ENCODE data around the gene RPS21.

RPS21 gene

DNA sequence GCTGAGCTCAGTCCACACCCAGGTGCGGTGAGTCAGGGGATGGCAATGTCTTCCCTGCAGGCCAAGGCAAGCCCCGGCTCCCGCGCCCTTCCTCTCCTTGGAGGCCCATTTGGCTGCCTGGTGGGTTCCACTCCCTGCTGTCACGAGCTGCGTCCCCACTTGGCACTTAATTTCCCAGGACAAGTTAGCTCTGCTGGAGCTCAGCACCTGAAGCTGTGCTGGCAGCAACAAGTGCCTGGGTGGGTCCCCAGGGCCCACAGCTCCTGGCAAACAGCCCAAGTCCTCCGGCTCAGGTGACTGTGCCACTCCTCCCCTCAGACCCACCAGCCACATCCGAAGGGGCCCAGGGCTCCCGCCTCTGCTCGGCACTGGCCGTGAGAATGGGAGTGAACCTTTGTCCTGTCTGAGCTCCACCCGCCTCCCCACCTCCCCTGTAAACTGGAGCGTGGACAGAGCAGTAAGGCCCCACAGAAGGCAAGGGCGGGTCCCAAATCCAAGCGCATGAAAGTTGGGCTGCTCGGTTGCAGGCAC lies 36.7 kb upstream of the RPS21 start:
- ATAC-seq: no peak
- TF ChIP-seq CSDC2 (CRISPR knock-in tag; IDR thresholded peaks at IDR 0.05) (no peak), ESRRG (CRISPR knock-in tag; IDR thresholded peaks at IDR 0.05) (no peak), OSR1 (CRISPR knock-in tag; IDR thresholded peaks at IDR 0.05) (no peak), ZNF565 (CRISPR knock-in tag; conservative IDR thresholded peaks at IDR 0.05; ENCODE audit: low read depth) (no peak), ZNF8 (CRISPR knock-in tag; IDR thresholded peaks at IDR 0.05) (no peak), TSHZ2 (CRISPR knock-in tag; IDR thresholded peaks at IDR 0.05) (no peak), SNAI2 (CRISPR knock-in tag; IDR thresholded peaks at IDR 0.05) (no peak), ZC3H10 (CRISPR knock-in tag; IDR thresholded peaks at IDR 0.05) (no peak), RARB (CRISPR knock-in tag; IDR thresholded peaks at IDR 0.05) (no peak)
- TF ChIP-seq, protein P1, sequence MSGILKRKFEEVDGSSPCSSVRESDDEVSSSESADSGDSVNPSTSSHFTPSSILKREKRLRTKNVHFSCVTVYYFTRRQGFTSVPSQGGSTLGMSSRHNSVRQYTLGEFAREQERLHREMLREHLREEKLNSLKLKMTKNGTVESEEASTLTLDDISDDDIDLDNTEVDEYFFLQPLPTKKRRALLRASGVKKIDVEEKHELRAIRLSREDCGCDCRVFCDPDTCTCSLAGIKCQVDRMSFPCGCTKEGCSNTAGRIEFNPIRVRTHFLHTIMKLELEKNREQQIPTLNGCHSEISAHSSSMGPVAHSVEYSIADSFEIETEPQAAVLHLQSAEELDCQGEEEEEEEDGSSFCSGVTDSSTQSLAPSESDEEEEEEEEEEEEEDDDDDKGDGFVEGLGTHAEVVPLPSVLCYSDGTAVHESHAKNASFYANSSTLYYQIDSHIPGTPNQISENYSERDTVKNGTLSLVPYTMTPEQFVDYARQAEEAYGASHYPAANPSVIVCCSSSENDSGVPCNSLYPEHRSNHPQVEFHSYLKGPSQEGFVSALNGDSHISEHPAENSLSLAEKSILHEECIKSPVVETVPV (CRISPR knock-in tag; IDR thresholded peaks at IDR 0.05): no peak
- TF ChIP-seq, protein P2, sequence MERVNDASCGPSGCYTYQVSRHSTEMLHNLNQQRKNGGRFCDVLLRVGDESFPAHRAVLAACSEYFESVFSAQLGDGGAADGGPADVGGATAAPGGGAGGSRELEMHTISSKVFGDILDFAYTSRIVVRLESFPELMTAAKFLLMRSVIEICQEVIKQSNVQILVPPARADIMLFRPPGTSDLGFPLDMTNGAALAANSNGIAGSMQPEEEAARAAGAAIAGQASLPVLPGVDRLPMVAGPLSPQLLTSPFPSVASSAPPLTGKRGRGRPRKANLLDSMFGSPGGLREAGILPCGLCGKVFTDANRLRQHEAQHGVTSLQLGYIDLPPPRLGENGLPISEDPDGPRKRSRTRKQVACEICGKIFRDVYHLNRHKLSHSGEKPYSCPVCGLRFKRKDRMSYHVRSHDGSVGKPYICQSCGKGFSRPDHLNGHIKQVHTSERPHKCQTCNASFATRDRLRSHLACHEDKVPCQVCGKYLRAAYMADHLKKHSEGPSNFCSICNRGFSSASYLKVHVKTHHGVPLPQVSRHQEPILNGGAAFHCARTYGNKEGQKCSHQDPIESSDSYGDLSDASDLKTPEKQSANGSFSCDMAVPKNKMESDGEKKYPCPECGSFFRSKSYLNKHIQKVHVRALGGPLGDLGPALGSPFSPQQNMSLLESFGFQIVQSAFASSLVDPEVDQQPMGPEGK (CRISPR knock-in tag; IDR thresholded peaks at IDR 0.05; ENCODE audit: borderline replicate concordance): no peak

GRCh38 chr20:62350629-62351422 lies 36.1 kb upstream of the RPS21 start:
- no peak for TF ChIP-seq BACH2 (CRISPR knock-in tag; IDR thresholded peaks at IDR 0.05; ENCODE audit: borderline replicate concordance)
- no peak for ATAC-seq

GRCh38 chr20:62351469-62352401 lies 35.2 kb upstream of the RPS21 start:
- TF ChIP-seq SNAI2 (CRISPR knock-in tag; IDR thresholded peaks at IDR 0.05) (no peak), PPARA (CRISPR knock-in tag; IDR thresholded peaks at IDR 0.05; ENCODE audit: borderline replicate concordance) (no peak), ISL1 (CRISPR knock-in tag; IDR thresholded peaks at IDR 0.05) (no peak), ZNF70 (CRISPR knock-in tag; IDR thresholded peaks at IDR 0.05) (no peak), ZC3H10 (CRISPR knock-in tag; IDR thresholded peaks at IDR 0.05) (no peak), BACH2 (CRISPR knock-in tag; IDR thresholded peaks at IDR 0.05; ENCODE audit: borderline replicate concordance) (no peak), ZFP3 (CRISPR knock-in tag; IDR thresholded peaks at IDR 0.05) (no peak), TCF4 (CRISPR knock-in tag; IDR thresholded peaks at IDR 0.05; ENCODE audit: borderline replicate concordance) (no peak), OSR1 (CRISPR knock-in tag; IDR thresholded peaks at IDR 0.05) (no peak)
- TF ChIP-seq, protein P1 (CRISPR knock-in tag; IDR thresholded peaks at IDR 0.05): no peak
- TF ChIP-seq, protein P2 (CRISPR knock-in tag; IDR thresholded peaks at IDR 0.05; ENCODE audit: borderline replicate concordance): no peak
- no peak for ATAC-seq

Measured in SK-N-SH treated with all-trans-retinoic acid at 6 μM for 48 hours (cell line).